ENCODE data around the gene GFOD1.

The GFOD1 gene

DNA sequence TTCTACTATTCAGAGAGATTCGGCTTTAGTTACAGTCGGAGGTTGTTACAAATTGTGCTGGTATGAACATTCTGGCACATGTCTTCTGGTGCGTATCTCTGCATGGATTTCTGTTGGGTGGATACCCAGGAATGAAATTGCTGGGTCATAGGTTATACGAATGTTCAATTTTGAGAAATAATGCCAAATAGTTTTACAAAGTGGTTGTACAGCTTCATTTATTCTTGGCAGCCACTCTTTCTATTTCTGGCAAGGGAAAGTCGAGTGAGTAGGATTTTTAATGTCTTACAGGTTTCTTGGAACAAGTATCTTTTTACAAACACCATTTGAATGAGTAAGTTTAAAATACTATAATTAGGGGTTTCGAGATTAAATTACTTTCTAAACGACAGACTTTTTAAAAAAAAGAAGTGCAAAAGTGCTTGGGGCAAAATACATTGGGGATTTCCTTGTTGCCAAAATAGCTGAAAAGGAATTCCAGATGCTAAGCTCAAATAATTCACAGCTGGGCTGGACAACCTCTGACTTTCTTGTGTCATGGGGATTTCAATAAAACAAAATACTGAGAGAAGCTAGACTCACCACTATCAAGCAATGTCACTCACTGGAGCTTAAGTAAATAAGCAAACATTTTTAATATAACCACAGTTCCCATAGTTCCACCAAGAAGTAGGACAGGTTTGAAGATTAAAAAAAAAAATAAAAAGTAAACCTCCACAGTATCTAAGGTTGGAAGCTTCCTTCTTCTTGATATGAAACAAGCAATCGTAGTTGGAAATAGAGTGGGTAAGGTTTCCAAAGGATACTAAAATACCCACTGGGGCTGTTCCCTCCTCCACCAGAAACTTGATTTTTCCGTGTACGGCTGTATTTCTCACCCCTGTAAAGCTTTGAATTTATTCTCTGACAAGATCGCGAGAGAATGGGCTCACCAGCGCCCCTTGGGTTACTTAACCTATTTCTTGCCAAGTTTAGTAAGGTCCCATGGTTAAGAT, 21.6 kb upstream of the GFOD1 start:
- DNase-seq (ENCODE audit: extremely low spot score), result no peak
- CTCF ChIA-PET, result no interaction called here
- POLR2A ChIA-PET, result no interaction called here
- TF ChIP-seq BHLHE40 (IDR thresholded peaks at IDR 0.05; ENCODE audit: borderline replicate concordance), result no peak
- TF ChIP-seq TARDBP (IDR thresholded peaks at IDR 0.05), result no peak
- TF ChIP-seq, protein P1, sequence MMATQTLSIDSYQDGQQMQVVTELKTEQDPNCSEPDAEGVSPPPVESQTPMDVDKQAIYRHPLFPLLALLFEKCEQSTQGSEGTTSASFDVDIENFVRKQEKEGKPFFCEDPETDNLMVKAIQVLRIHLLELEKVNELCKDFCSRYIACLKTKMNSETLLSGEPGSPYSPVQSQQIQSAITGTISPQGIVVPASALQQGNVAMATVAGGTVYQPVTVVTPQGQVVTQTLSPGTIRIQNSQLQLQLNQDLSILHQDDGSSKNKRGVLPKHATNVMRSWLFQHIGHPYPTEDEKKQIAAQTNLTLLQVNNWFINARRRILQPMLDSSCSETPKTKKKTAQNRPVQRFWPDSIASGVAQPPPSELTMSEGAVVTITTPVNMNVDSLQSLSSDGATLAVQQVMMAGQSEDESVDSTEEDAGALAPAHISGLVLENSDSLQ (IDR thresholded peaks at IDR 0.05), result no peak
- TF ChIP-seq FOXM1 (IDR thresholded peaks at IDR 0.05; ENCODE audit: borderline replicate concordance), result no peak
- no peak for TF ChIP-seq ARNT (IDR thresholded peaks at IDR 0.05)
- no peak for TF ChIP-seq ELF4 (IDR thresholded peaks at IDR 0.05)
- no peak for TF ChIP-seq HDGF (IDR thresholded peaks at IDR 0.05; ENCODE audit: borderline replicate concordance)
- TF ChIP-seq SP1 (IDR thresholded peaks at IDR 0.05), result no peak
- TF ChIP-seq FOXA1 (IDR thresholded peaks at IDR 0.05), result no peak

DNA sequence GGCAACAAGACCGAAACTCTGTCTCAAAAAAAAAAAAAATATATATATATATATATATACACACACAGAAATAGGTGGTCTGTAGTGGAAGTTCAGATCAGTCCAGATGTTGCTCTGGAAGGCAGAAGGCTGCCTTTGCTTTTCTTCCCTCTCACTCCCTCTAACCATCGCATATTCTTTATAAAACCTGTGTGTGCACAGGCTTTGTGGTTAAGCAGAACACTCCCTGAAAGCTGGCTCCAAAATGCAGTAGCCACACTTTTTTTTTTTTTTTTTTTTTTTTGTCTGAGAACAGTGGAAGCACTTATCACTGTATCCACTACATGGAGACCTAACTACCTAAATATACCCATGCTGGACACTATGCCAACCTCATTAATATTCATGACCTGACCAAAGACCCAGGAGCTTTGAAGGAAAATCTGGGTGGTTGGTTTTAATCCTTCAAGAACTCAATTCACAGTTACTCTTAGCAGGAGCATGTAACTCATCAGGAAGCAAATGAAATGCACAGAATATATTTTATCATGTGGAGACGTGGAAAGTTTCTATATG, 20.0 kb upstream of the GFOD1 start:
- POLR2A ChIA-PET, result no interaction called here
- TF ChIP-seq, protein P1 (IDR thresholded peaks at IDR 0.05), result no peak
- TF ChIP-seq BHLHE40 (IDR thresholded peaks at IDR 0.05; ENCODE audit: borderline replicate concordance) (no peak), ARNT (IDR thresholded peaks at IDR 0.05) (no peak), NFRKB (IDR thresholded peaks at IDR 0.05) (no peak), TARDBP (IDR thresholded peaks at IDR 0.05) (no peak), FOXM1 (IDR thresholded peaks at IDR 0.05; ENCODE audit: borderline replicate concordance) (no peak), SP1 (IDR thresholded peaks at IDR 0.05) (no peak), FOXK2 (IDR thresholded peaks at IDR 0.05) (no peak), CTBP1 (IDR thresholded peaks at IDR 0.05; ENCODE audit: borderline replicate concordance) (no peak), ZNF384 (IDR thresholded peaks at IDR 0.05) (no peak), L3MBTL2 (conservative IDR thresholded peaks at IDR 0.05) (no peak), ELF4 (IDR thresholded peaks at IDR 0.05) (no peak), SUZ12 (IDR thresholded peaks at IDR 0.05) (no peak), LEF1 (IDR thresholded peaks at IDR 0.05; ENCODE audit: borderline replicate concordance) (no peak), FOXA1 (IDR thresholded peaks at IDR 0.05) (no peak), HDGF (IDR thresholded peaks at IDR 0.05; ENCODE audit: borderline replicate concordance) (no peak)
- CTCF ChIA-PET, result interaction anchor here (0.7 kb wide), 1 partner anchor 172 kb away, joined by 6 read pairs; no protein-coding TSS in a partner anchor
- DNase-seq (ENCODE audit: extremely low spot score), result no peak

- CTCF ChIA-PET, result no interaction called here
- TF ChIP-seq ELF4 (IDR thresholded peaks at IDR 0.05), result no peak
- TF ChIP-seq HDGF (IDR thresholded peaks at IDR 0.05; ENCODE audit: borderline replicate concordance), result no peak
- no peak for TF ChIP-seq ZNF384 (IDR thresholded peaks at IDR 0.05)
- TF ChIP-seq LEF1 (IDR thresholded peaks at IDR 0.05; ENCODE audit: borderline replicate concordance), result no peak
- no peak for TF ChIP-seq BHLHE40 (IDR thresholded peaks at IDR 0.05; ENCODE audit: borderline replicate concordance)
- TF ChIP-seq TARDBP (IDR thresholded peaks at IDR 0.05), result no peak
- TF ChIP-seq NFRKB (IDR thresholded peaks at IDR 0.05), result no peak
- no peak for TF ChIP-seq CTBP1 (IDR thresholded peaks at IDR 0.05; ENCODE audit: borderline replicate concordance)
- no peak for TF ChIP-seq SUZ12 (IDR thresholded peaks at IDR 0.05)
- TF ChIP-seq, protein P1 (IDR thresholded peaks at IDR 0.05), result no peak
- TF ChIP-seq FOXM1 (IDR thresholded peaks at IDR 0.05; ENCODE audit: borderline replicate concordance), result no peak
- no peak for TF ChIP-seq FOXK2 (IDR thresholded peaks at IDR 0.05)
- TF ChIP-seq ARNT (IDR thresholded peaks at IDR 0.05), result no peak
- no peak for TF ChIP-seq SP1 (IDR thresholded peaks at IDR 0.05)
- TF ChIP-seq L3MBTL2 (conservative IDR thresholded peaks at IDR 0.05), result no peak
- TF ChIP-seq FOXA1 (IDR thresholded peaks at IDR 0.05), result no peak
- no peak for DNase-seq (ENCODE audit: extremely low spot score)
Measured at GRCh38 chr6:13505345-13505734, 17.9 kb upstream of the GFOD1 start.

GRCh38 chr6:13504611-13505344, 17.4 kb upstream of the GFOD1 start:
- CTCF ChIA-PET, result interaction anchor here (0.6 kb wide), 1 partner anchor 32 kb away, joined by 3 read pairs; no protein-coding TSS in a partner anchor
- DNase-seq (ENCODE audit: extremely low spot score), result no peak
- TF ChIP-seq ZNF384 (IDR thresholded peaks at IDR 0.05) (no peak), L3MBTL2 (conservative IDR thresholded peaks at IDR 0.05) (no peak), TARDBP (IDR thresholded peaks at IDR 0.05) (no peak), BHLHE40 (IDR thresholded peaks at IDR 0.05; ENCODE audit: borderline replicate concordance) (no peak), CTBP1 (IDR thresholded peaks at IDR 0.05; ENCODE audit: borderline replicate concordance) (no peak), NFRKB (IDR thresholded peaks at IDR 0.05) (no peak), FOXM1 (IDR thresholded peaks at IDR 0.05; ENCODE audit: borderline replicate concordance) (no peak), ELF4 (IDR thresholded peaks at IDR 0.05) (no peak), HDGF (IDR thresholded peaks at IDR 0.05; ENCODE audit: borderline replicate concordance) (no peak), LEF1 (IDR thresholded peaks at IDR 0.05; ENCODE audit: borderline replicate concordance) (no peak)
- TF ChIP-seq, protein P1 (IDR thresholded peaks at IDR 0.05), result no peak
- POLR2A ChIA-PET, result no interaction called here

More at GRCh38 chr6:13505345-13505734, 17.9 kb upstream of the GFOD1 start:
- POLR2A ChIA-PET, result no interaction called here
